CD14-positive monocyte (primary cell): ENCODE data around the gene FOXA3. TPM values are rescaled to one million over a fixed set of nuclear protein-coding genes. Genes with fewer than 3 reads are reported as not detected.

Experiments
- DNase-seq, 3 donors: peaks; one replicate each; pipeline ENCODE4 v3.0.0-alpha.2; 2011 to 2022
- H2AFZ ChIP-seq: 2 replicates; pipeline ENCODE4 v1.6.0; 2012; ENCODE audit warnings: mild to moderate bottlenecking, low read depth, low read length, inconsistent platforms; ENCODE audit not compliant: insufficient read depth, poor library complexity, severe bottlenecking
- H3K27ac ChIP-seq, 2 donors: 1 replicate in 1 of 2; 2 replicates in 1 of 2; pipeline ENCODE4 v1.5.1; 2012 to 2013; ENCODE audit warnings: low read length in 2 of 2, control low read depth in 1 of 2, inconsistent platforms in 1 of 2, low read depth in 1 of 2, mild to moderate bottlenecking in 1 of 2
- H3K27me3 ChIP-seq, 2 donors: one replicate each; pipeline versions ENCODE4 v1.6.0 to v1.6.1; 2011 to 2013; ENCODE audit warnings: low read length in 2 of 2; ENCODE audit not compliant: control insufficient read depth in 2 of 2, insufficient read depth in 2 of 2
- H3K36me3 ChIP-seq, 2 donors: replicated peaks in 1 of 2; 1 replicate in 1 of 2; 2 replicates in 1 of 2; pipeline versions ENCODE4 v1.5.1 to v1.6.1; 2012 to 2013; ENCODE audit warnings: low read length in 2 of 2, control low read depth in 1 of 2, inconsistent platforms in 1 of 2, mild to moderate bottlenecking in 1 of 2; ENCODE audit not compliant: insufficient read depth in 2 of 2, control insufficient read depth in 1 of 2
- H3K4me1 ChIP-seq, 2 donors: 1 replicate in 1 of 2; 2 replicates in 1 of 2; pipeline versions ENCODE4 v1.5.1 to v1.6.1; 2012 to 2013; ENCODE audit warnings: low read length in 2 of 2, control low read depth in 1 of 2, inconsistent platforms in 1 of 2, mild to moderate bottlenecking in 1 of 2, moderate library complexity in 1 of 2; ENCODE audit not compliant: insufficient read depth in 2 of 2, control insufficient read depth in 1 of 2
- H3K4me2 ChIP-seq: replicated peaks from 2 replicates; pipeline ENCODE3; 2012; ENCODE audit warnings: low read length, moderate library complexity, mild to moderate bottlenecking; ENCODE audit not compliant: poor library complexity, severe bottlenecking; ENCODE audit errors: extremely low read depth
- H3K4me3 ChIP-seq, 3 experiments: fragments of 200-600 bp in 1 of 3; sonication (generic) in 1 of 3; replicated peaks in 1 of 3; 1 replicate in 2 of 3; 2 replicates in 1 of 3; pipeline ENCODE4 v1.5.1; 2011 to 2013; ENCODE audit warnings: low read length in 3 of 3, mild to moderate bottlenecking in 3 of 3, control low read depth in 2 of 3, low read depth in 2 of 3, inconsistent platforms in 1 of 3, moderate library complexity in 1 of 3
- H3K79me2 ChIP-seq: 2 replicates; pipeline ENCODE4 v1.6.0; 2012; ENCODE audit warnings: mild to moderate bottlenecking, control low read depth, inconsistent platforms, low read length, moderate library complexity; ENCODE audit not compliant: insufficient read depth
- H3K9ac ChIP-seq: 2 replicates; pipeline ENCODE4 v1.6.0; 2017; ENCODE audit warnings: low read length, mild to moderate bottlenecking; ENCODE audit not compliant: insufficient read depth, poor library complexity, severe bottlenecking
- H3K9me3 ChIP-seq, 2 donors: replicated peaks in 1 of 2; 1 replicate in 1 of 2; 2 replicates in 1 of 2; pipeline versions ENCODE4 v1.5.1 to v1.6.1; 2012 to 2013; ENCODE audit warnings: low read length in 2 of 2, control low read depth in 1 of 2; ENCODE audit not compliant: control insufficient read depth in 1 of 2, insufficient read depth in 1 of 2
- H4K20me1 ChIP-seq: 2 replicates; pipeline ENCODE4 v1.6.0; 2012; ENCODE audit warnings: mild to moderate bottlenecking, low read length, control low read depth, moderate library complexity; ENCODE audit not compliant: insufficient read depth
- H3K27ac Mint-ChIP-seq, 7 donors: one replicate each; pipeline ENCODE4 v1.8.0; 2020; ENCODE audit warnings: mild to moderate bottlenecking in 7 of 7, mixed read lengths in 7 of 7, moderate library complexity in 6 of 7, inconsistent platforms in 2 of 7
- H3K27me3 Mint-ChIP-seq, 3 donors: one replicate each; pipeline ENCODE4 v1.8.0; 2021 to 2022; ENCODE audit warnings: low read depth in 3 of 3, mild to moderate bottlenecking in 3 of 3, mixed read lengths in 3 of 3, moderate library complexity in 3 of 3, inconsistent platforms in 1 of 3
- H3K36me3 Mint-ChIP-seq, 2 donors: one replicate each; pipeline ENCODE4 v1.8.0; 2020; ENCODE audit warnings: mixed read lengths in 2 of 2, inconsistent platforms in 1 of 2, mild to moderate bottlenecking in 1 of 2
- H3K4me1 Mint-ChIP-seq: one replicate; pipeline ENCODE4 v1.8.0; 2020; ENCODE audit warnings: mild to moderate bottlenecking, mixed read lengths
- H3K4me3 Mint-ChIP-seq, 2 donors: one replicate each; pipeline ENCODE4 v1.8.0; 2020; ENCODE audit warnings: mild to moderate bottlenecking in 2 of 2, mixed read lengths in 2 of 2, moderate library complexity in 1 of 2
- H3K9me3 Mint-ChIP-seq, 7 donors: one replicate each; pipeline ENCODE4 v1.8.0; 2020 to 2022; ENCODE audit warnings: mixed read lengths in 7 of 7, mild to moderate bottlenecking in 6 of 7, moderate library complexity in 6 of 7, inconsistent platforms in 2 of 7
- CTCF ChIP-seq: fragments of 200-600 bp; IDR thresholded peaks from one replicate; pipeline ENCODE4 v1.8.0; 2022; ENCODE audit warnings: antibody characterized with exemption, mild to moderate bottlenecking
- WGBS: methylation state at CpG from one replicate; pipeline ENCODE4 v1.1.5; 2013; ENCODE audit warnings: missing lambda C conversion rate; ENCODE audit not compliant: insufficient coverage; 5-methylcytosine and 5-hydroxymethylcytosine counted together
- intact Hi-C, 2 donors: fragments of 100-400 bp; cut with micrococcal nuclease; formaldehyde crosslinking; loops; one replicate each; pipeline versions ENCODE4 v1.15.0 to v1.15.1; 2023
- polyA plus RNA-seq, 3 donors: library from polyadenylated mRNA; depleted of rRNA in 1 of 3; unstranded in 2 of 3; stranded (reverse) in 1 of 3; fragments of 300-500 nt in 2 of 3; fragments of >200 nt in 1 of 3; fragmentation: Illumina TruSeq in 2 of 3; gene quantifications; 1 replicate in 2 of 3; 2 replicates in 1 of 3; pipeline ENCODE4 v1.2.3, GENCODE V29; 2012 to 2021

FOXA3 gene
- polyA plus RNA-seq, 3 donors, result not detected

DNA sequence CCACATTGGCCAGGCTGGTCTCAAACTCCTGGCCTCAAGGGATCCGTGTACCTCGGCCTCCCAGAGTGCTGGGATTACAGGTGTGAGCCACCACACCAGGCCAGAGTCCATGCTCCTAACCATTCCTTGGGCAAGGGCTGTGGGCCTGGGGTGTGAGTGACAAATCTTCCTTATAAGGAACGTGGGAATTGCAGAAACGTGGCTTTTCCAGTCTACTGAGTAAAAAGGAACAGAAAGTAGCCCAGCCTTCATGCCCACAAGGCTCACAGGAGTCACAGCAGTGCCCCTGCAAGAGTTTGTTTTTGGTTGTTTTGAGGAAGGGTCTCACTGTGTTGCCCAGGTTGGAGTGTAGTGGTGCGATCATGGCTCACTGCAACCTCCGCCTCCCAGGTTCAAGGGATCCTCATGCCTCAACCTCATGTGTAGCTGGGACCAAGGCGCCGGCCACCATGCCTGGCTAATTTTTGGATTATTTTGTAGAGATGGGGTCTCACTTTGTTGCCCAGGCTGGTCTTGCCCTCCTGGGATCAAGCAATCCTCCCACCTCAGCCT, 33.2 kb downstream of the FOXA3 start:
- no peak overlapping the region for H3K4me2 ChIP-seq
- Mint-ChIP-seq H3K27me3 (peaks cover 0 to 3% (median 2%) of the 10 kb centered on the region in 3 donors), H3K27ac (no peak overlapping the region), H3K36me3 (peaks cover 38 to 59% of the 10 kb centered on the region in 2 donors), H3K9me3 (peaks cover 0 to 2% (median 0%) of the 10 kb centered on the region in 7 donors), H3K4me1 (peaks cover 30% of the 10 kb centered on the region), H3K4me3 (no peak overlapping the region)
- H4K20me1 ChIP-seq, result peaks cover 19% of the 10 kb centered on the region
- H3K9ac ChIP-seq, result no peak overlapping the region
- peaks cover 18% of the 10 kb centered on the region for H3K79me2 ChIP-seq
- H3K9me3 ChIP-seq, result no peaks in the 10 kb centered on the region
- H2AFZ ChIP-seq, result no peak overlapping the region
- peaks cover 27 to 37% of the 10 kb centered on the region in 2 donors for H3K4me1 ChIP-seq
- H3K36me3 ChIP-seq, result peaks cover 29 to 57% of the 10 kb centered on the region in 2 donors
- H3K4me3 ChIP-seq, result no peak overlapping the region
- H3K27me3 ChIP-seq, result no peaks in the 10 kb centered on the region
- peak in 1 of 3 donors; percentile 65 for DNase-seq
- no peak for TF ChIP-seq CTCF
- WGBS, result 52% methylated on average over 5 of the region's 8 CpGs
- intact Hi-C loops, result no loop called here
- no peak overlapping the region for H3K27ac ChIP-seq

GRCh38 chr19:45899253-45899652, 35.1 kb downstream of the FOXA3 start:
- Mint-ChIP-seq H3K9me3 (peaks cover 0 to 2% (median 0%) of the 10 kb centered on the region in 7 donors), H3K27me3 (peaks cover 3 to 6% (median 6%) of the 10 kb centered on the region in 3 donors), H3K4me3 (no peak overlapping the region), H3K27ac (no peak overlapping the region), H3K36me3 (peaks cover 34 to 55% of the 10 kb centered on the region in 2 donors), H3K4me1 (peaks cover 28% of the 10 kb centered on the region)
- H3K9me3 ChIP-seq, result no peaks in the 10 kb centered on the region
- H3K4me2 ChIP-seq, result no peak overlapping the region
- H3K79me2 ChIP-seq, result peaks cover 18% of the 10 kb centered on the region
- no peaks in the 10 kb centered on the region for H3K27me3 ChIP-seq
- no peak overlapping the region for H2AFZ ChIP-seq
- no peak overlapping the region for H3K4me3 ChIP-seq
- peaks cover 27 to 39% of the 10 kb centered on the region in 2 donors for H3K4me1 ChIP-seq
- intact Hi-C loops, result no loop called here
- H3K9ac ChIP-seq, result no peak overlapping the region
- DNase-seq, result no peak
- WGBS, result 100% methylated on average over 2 of the region's 7 CpGs
- no peak for TF ChIP-seq CTCF
- H3K36me3 ChIP-seq, result peaks cover 29 to 57% of the 10 kb centered on the region in 2 donors
- H4K20me1 ChIP-seq, result peaks cover 18% of the 10 kb centered on the region
- no peak overlapping the region for H3K27ac ChIP-seq
